IMR-90 (cell line): ENCODE measurements around the gene MMD. TPM values are rescaled to one million over a fixed set of nuclear protein-coding genes. Genes with fewer than 3 reads are reported as not detected.

Experiments
- ATAC-seq: fragments of 200-7000 bp; cut with Tn5 transposase; 2 replicates; pipeline ENCODE4 v1.9.1; 2020; ENCODE audit warnings: low read depth, mild to moderate bottlenecking, moderate library complexity
- BruUV-seq: library from RNA; stranded (reverse); fragments of 400-500 nt; replicated peaks from 2 replicates; lab custom pipeline; 2021; lab: Mats Ljungman, UMichigan
- CTCF ChIA-PET: fragments of 300-600 bp; formaldehyde crosslinking; extraction: SDS; loops from one replicate; lab custom pipeline; 2021; ENCODE audit warnings: antibody characterized with exemption; lab: Yijun Ruan, JAX
- POLR2A ChIA-PET: fragments of 300-600 bp; sonication (Branson Sonifier 250); formaldehyde crosslinking; loops from one replicate; lab custom pipeline; 2022; ENCODE audit warnings: antibody characterized with exemption; ENCODE audit not compliant: unreplicated experiment; lab: Charles Lee
- DNase-seq: peaks from one replicate; pipeline ENCODE4 v3.0.0; 2013
- H2AFZ ChIP-seq: replicated peaks from 2 replicates; pipeline ENCODE3; 2013; ENCODE audit warnings: low read length, mild to moderate bottlenecking; ENCODE audit not compliant: poor library complexity
- H2AK5ac ChIP-seq: 2 replicates; pipeline ENCODE4 v1.6.1; 2013; ENCODE audit warnings: low read depth, low read length, inconsistent platforms
- H2AK9ac ChIP-seq: replicated peaks from 2 replicates; pipeline ENCODE3; 2013; ENCODE audit warnings: mild to moderate bottlenecking, low read depth, low read length, moderate library complexity; ENCODE audit not compliant: poor library complexity
- H2BK120ac ChIP-seq: 2 replicates; pipeline ENCODE4 v1.6.1; 2013; ENCODE audit warnings: low read depth, low read length, inconsistent platforms
- H2BK15ac ChIP-seq: 3 replicates; pipeline ENCODE4 v1.6.1; 2013; ENCODE audit warnings: low read depth, low read length, inconsistent platforms
- H2BK20ac ChIP-seq: 2 replicates; pipeline ENCODE4 v1.6.1; 2013; ENCODE audit warnings: low read depth, mild to moderate bottlenecking, inconsistent platforms, low read length, moderate library complexity
- H2BK5ac ChIP-seq: 2 replicates; pipeline ENCODE4 v1.6.1; 2013; ENCODE audit warnings: mild to moderate bottlenecking, low read depth, low read length, inconsistent platforms; ENCODE audit not compliant: poor library complexity, severe bottlenecking
- H3K14ac ChIP-seq: replicated peaks from 2 replicates; pipeline ENCODE4 v1.6.1; 2013; ENCODE audit warnings: low read depth, low read length, inconsistent platforms
- H3K18ac ChIP-seq: 2 replicates; pipeline ENCODE4 v1.6.1; 2013; ENCODE audit warnings: low read depth, low read length, control low read depth
- H3K23ac ChIP-seq: 2 replicates; pipeline ENCODE4 v1.6.1; 2013; ENCODE audit warnings: low read depth, low read length, inconsistent platforms
- H3K27ac ChIP-seq: 2 replicates; pipeline ENCODE4 v1.5.1; 2013; ENCODE audit warnings: mild to moderate bottlenecking, control low read depth, low read length; ENCODE audit not compliant: insufficient read depth
- H3K27me3 ChIP-seq: 2 replicates; pipeline ENCODE4 v1.6.1; 2013; ENCODE audit warnings: low read length; ENCODE audit not compliant: control insufficient read depth, insufficient read depth
- H3K36me3 ChIP-seq: 2 replicates; pipeline ENCODE4 v1.6.1; 2013; ENCODE audit warnings: low read length, mixed read lengths; ENCODE audit not compliant: control insufficient read depth, insufficient read depth
- H3K4ac ChIP-seq: 2 replicates; pipeline ENCODE4 v1.6.1; 2013; ENCODE audit warnings: low read depth, low read length, inconsistent platforms
- H3K4me1 ChIP-seq: 2 replicates; pipeline ENCODE4 v1.6.1; 2013; ENCODE audit warnings: low read length, mixed read lengths; ENCODE audit not compliant: control insufficient read depth, insufficient read depth
- H3K4me2 ChIP-seq: 2 replicates; pipeline ENCODE4 v1.6.1; 2013; ENCODE audit warnings: low read depth, mild to moderate bottlenecking, control low read depth, low read length, moderate library complexity
- H3K4me3 ChIP-seq: 2 replicates; pipeline ENCODE4 v1.5.1; 2013; ENCODE audit warnings: low read depth, mild to moderate bottlenecking, control low read depth, low read length, moderate library complexity; ENCODE audit not compliant: insufficient read depth
- H3K56ac ChIP-seq: 2 replicates; pipeline ENCODE4 v1.6.1; 2013; ENCODE audit warnings: low read length, inconsistent platforms; ENCODE audit not compliant: insufficient read depth; ENCODE audit errors: extremely low read depth
- H3K79me1 ChIP-seq, 2 experiments: 2 replicates each; pipeline ENCODE4 v1.6.1; 2013; ENCODE audit warnings: low read length in 2 of 2, inconsistent platforms in 1 of 2, low read depth in 1 of 2
- H3K9ac ChIP-seq: 2 replicates; pipeline ENCODE4 v1.6.1; 2013; ENCODE audit warnings: low read depth, low read length, control low read depth
- H3K9me1 ChIP-seq: 2 replicates; pipeline ENCODE4 v1.6.1; 2013; ENCODE audit warnings: low read length, inconsistent platforms; ENCODE audit not compliant: insufficient read depth
- H3K9me3 ChIP-seq: 2 replicates; pipeline ENCODE4 v1.6.1; 2013; ENCODE audit warnings: low read length; ENCODE audit not compliant: control insufficient read depth, insufficient read depth
- H4K20me1 ChIP-seq: 2 replicates; pipeline ENCODE4 v1.6.1; 2013; ENCODE audit warnings: low read length, inconsistent platforms; ENCODE audit not compliant: insufficient read depth
- H4K5ac ChIP-seq: 2 replicates; pipeline ENCODE4 v1.6.1; 2013; ENCODE audit warnings: mild to moderate bottlenecking, low read depth, low read length, control low read depth
- H4K8ac ChIP-seq, 2 experiments: 2 replicates each; pipeline ENCODE4 v1.6.1; 2013; ENCODE audit warnings: low read depth in 2 of 2, low read length in 2 of 2, control low read depth in 1 of 2, inconsistent platforms in 1 of 2
- H4K91ac ChIP-seq: 2 replicates; pipeline ENCODE4 v1.6.1; 2013; ENCODE audit warnings: low read depth, low read length, inconsistent platforms; ENCODE audit not compliant: insufficient read depth
- BHLHE40 ChIP-seq: fragments of 150-350 bp; IDR thresholded peaks from 2 replicates; pipeline ENCODE4 v1.6.1; 2016; ENCODE audit warnings: mild to moderate bottlenecking, low read depth, low read length
- CEBPB ChIP-seq: IDR thresholded peaks from 2 replicates; pipeline ENCODE4 v1.6.1; 2012; ENCODE audit warnings: low read depth, low read length, improper control_type of control experiment
- RAD21 ChIP-seq: IDR thresholded peaks from 2 replicates; pipeline ENCODE4 v1.6.1; 2012; ENCODE audit warnings: low read length, improper control_type of control experiment
- SMC3 ChIP-seq: fragments of 150-350 bp; IDR thresholded peaks from 2 replicates; pipeline ENCODE4 v1.6.1; 2016; ENCODE audit warnings: low read depth, mild to moderate bottlenecking, antibody characterized with exemption, low read length, moderate library complexity
- WGBS, 2 experiments: methylation state at CpG; one replicate each; pipeline versions ENCODE4 v1.1.5 to v1.1.7; 2013; ENCODE audit warnings: missing lambda C conversion rate in 2 of 2; ENCODE audit not compliant: insufficient read length in 1 of 2; ENCODE audit errors: extremely low coverage in 2 of 2; 5-methylcytosine and 5-hydroxymethylcytosine counted together
- dilution Hi-C: fragments of 300-500 bp; cut with HindIII; formaldehyde crosslinking; loops from one replicate; pipeline ENCODE4 v1.14.3; 2018; ENCODE audit warnings: low sequenced_read_pairs; ENCODE audit not compliant: unreplicated experiment
- in situ Hi-C: fragments of 300-500 bp; cut with MboI; formaldehyde crosslinking; loops from 3 replicates; pipeline ENCODE4 v1.14.3; 2019; ENCODE audit warnings: low sequenced_read_pairs, inconsistent platforms, mixed read lengths
- intact Hi-C: fragments of 100-400 bp; cut with micrococcal nuclease; formaldehyde crosslinking; loops from 2 replicates; pipeline ENCODE4 v1.10.0; 2022
- polyA plus RNA-seq, 3 experiments: library from polyadenylated mRNA; depleted of rRNA; stranded (reverse); fragments of >200 nt; gene quantifications; 2 replicates each; pipeline ENCODE4 v1.2.3, GENCODE V29; 2012; ENCODE audit warnings: low replicate concordance in 1 of 3
- total RNA-seq: library from RNA; depleted of rRNA; stranded (reverse); fragments of >200 nt; gene quantifications from 2 replicates; pipeline ENCODE4 v1.2.3, GENCODE V29; 2012

The MMD gene
- total and polyA plus RNA-seq, 2 of the 4 experiments (the other 2 are of a cell fraction) = 6.3 to 7.0 TPM

- DNase-seq (peak; percentile 55), ATAC-seq (0 out of 2 replicates have a peak, but pooled peaks have one; percentile 7)
Observed at GRCh38 chr17:55416470-55417052, 5.1 kb downstream of the MMD start.

More at GRCh38 chr17:55416470-55417052, 5.1 kb downstream of the MMD start:
- no peaks in the 10 kb centered on the region for H3K27me3 ChIP-seq
- H3K4ac ChIP-seq = no peak overlapping the region
- no peak for TF ChIP-seq BHLHE40
- TF ChIP-seq RAD21 = no peak
- peak; percentile 25; the same call in 1 of the 2 replicates for TF ChIP-seq CEBPB
- no peak for TF ChIP-seq SMC3
- peaks cover 3% of the 10 kb centered on the region; the same call in 1 of the 2 replicates for H3K9me1 ChIP-seq
- H2AK9ac ChIP-seq = no peak overlapping the region
- no peak overlapping the region; the same call in 1 of the 2 replicates for H3K14ac ChIP-seq
- peaks cover 34 to 49% of the 10 kb centered on the region in 2 experiments for H3K79me1 ChIP-seq
- CTCF ChIA-PET = interaction anchor here (0.5 kb wide), 1 partner anchor 318 kb away, joined by 3 read pairs; no protein-coding TSS in a partner anchor
- dilution Hi-C loops (no loop called here), in situ Hi-C loops (no loop called here), intact Hi-C loops (no loop called here)
- H2BK5ac ChIP-seq = no peak overlapping the region
- H3K23ac ChIP-seq = no peak overlapping the region
- H3K27ac ChIP-seq = no peak overlapping the region
- H3K18ac ChIP-seq = peak overlapping the region; percentile 40; the same call in 1 of the 2 replicates
- H4K20me1 ChIP-seq = 0 out of 2 replicates have a peak, but pooled peaks cover 3% of the 10 kb centered on the region
- peaks cover 3% of the 10 kb centered on the region for H3K4me1 ChIP-seq
- H4K5ac ChIP-seq = no peak overlapping the region
- no peak overlapping the region for H4K91ac ChIP-seq
- H3K9ac ChIP-seq = no peak overlapping the region
- H3K36me3 ChIP-seq = peaks cover 11% of the 10 kb centered on the region
- no peak overlapping the region for H3K56ac ChIP-seq
- H2AFZ ChIP-seq = no peak overlapping the region
- H2BK15ac ChIP-seq = no peak overlapping the region
- H2BK120ac ChIP-seq = no peak overlapping the region
- no TSS peak for BruUV-seq
- POLR2A ChIA-PET = no interaction called here
- no peak overlapping the region for H3K4me3 ChIP-seq
- H3K9me3 ChIP-seq = no peaks in the 10 kb centered on the region
- no peak overlapping the region for H4K8ac ChIP-seq
- H3K4me2 ChIP-seq = peak overlapping the region; percentile 72
- WGBS, 2 experiments = 100% methylated on average over 1 of the region's 4 CpGs; no CpG with 5 or more reads in 1 of the 2 experiments
- no peak overlapping the region for H2BK20ac ChIP-seq
- no peak overlapping the region for H2AK5ac ChIP-seq
